Astrocyte (in vitro differentiated cells and primary cell): ENCODE data around the gene RALGAPB.

Experiments
- CTCF ChIP-seq: IDR thresholded peaks from 2 replicates; pipeline ENCODE4 v1.5.1; 2011; ENCODE audit warnings: low read depth, mild to moderate bottlenecking, inconsistent platforms, low read length, moderate library complexity; ENCODE audit not compliant: insufficient read depth
- EZH2 ChIP-seq: IDR thresholded peaks from 2 replicates; pipeline ENCODE4 v1.6.1; 2012; ENCODE audit warnings: mild to moderate bottlenecking, low read length, inconsistent platforms; ENCODE audit not compliant: insufficient read depth

DNA sequence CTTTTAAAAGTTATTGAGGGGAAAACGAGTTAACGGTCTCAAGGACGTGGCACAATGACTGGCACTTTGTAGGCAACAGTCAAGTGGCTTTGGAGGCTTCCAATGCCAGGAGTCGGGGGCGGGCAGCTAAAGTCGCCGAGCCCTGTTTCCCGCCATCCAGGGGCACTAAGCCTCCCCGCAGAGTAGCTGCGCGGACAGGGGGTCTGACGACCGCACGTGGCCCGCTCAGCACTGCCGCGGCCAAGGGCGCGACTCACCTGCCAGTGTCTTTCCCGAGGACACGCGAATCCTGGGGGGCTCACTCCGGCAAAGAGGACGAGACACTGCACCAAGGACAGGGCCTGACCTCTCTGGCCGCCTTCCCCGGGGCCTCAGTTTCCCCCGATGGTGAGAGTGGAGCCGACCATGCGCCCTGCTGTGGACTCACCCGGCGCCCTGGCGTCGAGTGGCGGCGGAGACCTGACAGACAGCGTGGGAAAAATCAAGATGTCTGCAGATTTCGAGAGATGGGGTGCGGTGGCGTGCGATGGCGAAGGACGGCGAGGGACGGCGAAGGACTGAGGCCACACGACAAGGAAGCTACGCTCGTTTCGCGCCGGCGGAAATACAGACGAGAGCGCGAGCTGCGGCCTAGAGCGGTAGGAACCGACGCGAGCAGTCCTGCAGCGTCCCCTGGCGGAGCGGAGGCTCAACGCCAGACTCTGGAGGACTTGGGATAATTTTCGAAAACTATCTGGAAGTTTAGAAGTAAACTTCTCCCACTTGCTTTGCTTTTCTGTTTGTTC lies 37.7 kb upstream of the RALGAPB start, which contains the start of gene SNHG17:
- TF ChIP-seq EZH2 (no peak), CTCF (peak; percentile 100)
